ENCODE results near the gene PIH1D1. TPM values are rescaled to one million over a fixed set of nuclear protein-coding genes. Genes with fewer than 3 reads are reported as not detected.

Gene PIH1D1
- total and polyA plus RNA-seq, 2 of the 13 experiments (the other 11 are each of a cell fraction or from before 2014, with no cell fraction given), result 110 to 137 TPM

GRCh38 chr19:49443366-49444099 lies 8.1 kb downstream of the PIH1D1 start (continued):
- TF ChIP-seq ZHX1 (CRISPR knock-in tag; IDR thresholded peaks at IDR 0.05; ENCODE audit: low read depth) (0 out of 2 replicates have a peak, but pooled peaks have one; percentile 39), POLR2AphosphoS2 (IDR thresholded peaks at IDR 0.05; ENCODE audit: low read depth, low read length) (no peak), KDM1A (CRISPR knock-in tag; IDR thresholded peaks at IDR 0.05) (no peak), ZHX2 (IDR thresholded peaks at IDR 0.05; ENCODE audit: low read depth) (peak; percentile 69; the same call in 1 of the 2 replicates), ZHX2 (CRISPR knock-in tag; IDR thresholded peaks at IDR 0.05; ENCODE audit: borderline replicate concordance) (no peak), POLR2G (IDR thresholded peaks at IDR 0.05; ENCODE audit: low read depth, low read length) (peak; percentile 62), ATM (IDR thresholded peaks at IDR 0.05; ENCODE audit: borderline replicate concordance) (no peak), NFATC3 (CRISPR knock-in tag; IDR thresholded peaks at IDR 0.05) (0 out of 2 replicates have a peak, but pooled peaks have one; percentile 57), ZNF605 (CRISPR knock-in tag; IDR thresholded peaks at IDR 0.05) (peak; percentile 17; the same call in 1 of the 2 replicates), CBX5 (CRISPR knock-in tag; IDR thresholded peaks at IDR 0.05; ENCODE audit: borderline replicate concordance) (no peak), GABPA (IDR thresholded peaks at IDR 0.05; ENCODE audit: low read depth, low read length) (peak; percentile 61), GABPA (CRISPR knock-in tag; IDR thresholded peaks at IDR 0.05; ENCODE audit: low read depth) (peak; percentile 83), FOXC1 (CRISPR knock-in tag; IDR thresholded peaks at IDR 0.05; ENCODE audit: borderline replicate concordance) (no peak), ZNF563 (CRISPR knock-in tag; IDR thresholded peaks at IDR 0.05) (no peak), PRPF4 (IDR thresholded peaks at IDR 0.05; ENCODE audit: low read depth, low read length, poor library complexity, severe bottlenecking) (no peak), ZNF331 (CRISPR knock-in tag; IDR thresholded peaks at IDR 0.05) (peak; percentile 11; the same call in 1 of the 2 replicates), KDM5A (IDR thresholded peaks at IDR 0.05; ENCODE audit: borderline replicate concordance, low read length) (peak; percentile 51; the same call in 1 of the 2 replicates), MED8 (CRISPR knock-in tag; IDR thresholded peaks at IDR 0.05; ENCODE audit: insufficient replicate concordance) (no peak), RCOR2 (CRISPR knock-in tag; IDR thresholded peaks at IDR 0.05) (0 out of 2 replicates have a peak, but pooled peaks have one; percentile 20), NR2F2 (IDR thresholded peaks at IDR 0.05; ENCODE audit: borderline replicate concordance, low read depth) (peak; percentile 43; the same call in 1 of the 2 replicates), ZZZ3 (CRISPR knock-in tag; IDR thresholded peaks at IDR 0.05; ENCODE audit: borderline replicate concordance) (no peak), HNRNPLL (IDR thresholded peaks at IDR 0.05; ENCODE audit: low read depth, low read length, poor library complexity, severe bottlenecking) (peak; percentile 63)
